Measurements from ENCODE around the gene IL17RE. TPM values are rescaled to one million over a fixed set of nuclear protein-coding genes. Genes with fewer than 3 reads are reported as not detected.
A peak's percentile ranks its signal among the peaks of the same experiment; 100 is the strongest.

IL17RE gene
- total and polyA plus RNA-seq, 2 of the 13 experiments (the other 11 are each of a cell fraction or from before 2014, with no cell fraction given): 14.5 to 24.1 TPM

DNA sequence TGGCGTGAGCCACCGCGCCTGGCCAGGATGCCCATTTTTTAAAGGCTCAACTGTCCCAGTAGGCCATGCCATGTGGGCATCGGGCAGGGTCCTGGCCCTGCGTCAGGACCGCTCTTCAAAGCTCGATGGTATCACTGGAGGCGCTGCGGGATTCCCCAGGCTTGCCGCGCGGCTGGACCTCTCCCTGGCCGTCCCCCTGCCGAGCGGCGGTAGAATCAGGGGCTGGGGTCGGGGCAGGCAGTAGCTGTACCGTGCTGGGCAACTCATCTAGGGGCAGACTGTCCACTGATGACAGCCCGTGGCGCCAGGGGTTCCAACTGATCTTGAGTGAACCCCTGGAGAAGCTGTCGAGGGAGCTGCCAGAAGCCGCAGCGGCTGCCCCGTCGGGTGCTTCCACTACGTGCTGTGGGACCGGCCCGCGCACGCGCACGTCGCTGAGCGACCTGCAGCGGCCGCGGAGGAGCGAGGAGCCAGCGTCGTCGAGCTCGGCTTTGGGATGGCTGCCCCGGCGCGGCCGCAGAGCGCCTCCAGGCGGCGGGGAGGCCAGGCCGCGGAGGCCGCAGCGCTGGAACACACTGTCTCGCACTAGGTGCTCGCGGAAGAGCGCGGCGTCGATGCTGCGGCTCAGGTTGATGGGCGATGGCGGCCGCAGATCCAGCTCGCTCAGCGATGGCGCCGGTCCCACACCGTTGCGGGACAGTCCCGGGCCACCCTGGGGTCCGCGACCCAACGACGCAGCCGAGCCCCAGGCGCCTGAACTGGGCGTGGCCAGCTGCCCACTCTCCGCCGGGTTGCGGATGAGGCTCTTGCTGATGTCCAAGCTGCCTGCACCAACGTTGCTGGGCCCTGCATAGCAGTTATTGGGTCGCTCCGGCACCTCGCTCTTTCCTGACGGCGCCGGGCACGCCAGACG is 43.7 kb downstream of the IL17RE start (continued):
- TF ChIP-seq KMT2A (CRISPR knock-in tag; IDR thresholded peaks at IDR 0.05) (no peak; the same call in 1 of the 2 replicates), SALL2 (CRISPR knock-in tag; IDR thresholded peaks at IDR 0.05) (peak; percentile 88), BCLAF1 (IDR thresholded peaks at IDR 0.05) (no peak), ZNF260 (CRISPR knock-in tag; IDR thresholded peaks at IDR 0.05; ENCODE audit: borderline replicate concordance, low read depth) (no peak), ONECUT2 (CRISPR knock-in tag; IDR thresholded peaks at IDR 0.05) (no peak), MZF1 (CRISPR knock-in tag; IDR thresholded peaks at IDR 0.05; ENCODE audit: borderline replicate concordance) (0 out of 2 replicates have a peak, but pooled peaks have one; percentile 23), U2AF2 (IDR thresholded peaks at IDR 0.05; ENCODE audit: low read depth, low read length) (no peak), ZNF605 (CRISPR knock-in tag; IDR thresholded peaks at IDR 0.05) (no peak), GPN1 (CRISPR knock-in tag; IDR thresholded peaks at IDR 0.05; ENCODE audit: borderline replicate concordance) (no peak), UBTF (CRISPR knock-in tag; IDR thresholded peaks at IDR 0.05) (peak; percentile 83), RCOR2 (CRISPR knock-in tag; IDR thresholded peaks at IDR 0.05) (0 out of 2 replicates have a peak, but pooled peaks have one; percentile 8), DR1 (CRISPR knock-in tag; IDR thresholded peaks at IDR 0.05) (no peak), ZMYM3 (CRISPR knock-in tag; IDR thresholded peaks at IDR 0.05) (no peak), ZNF12 (CRISPR knock-in tag; IDR thresholded peaks at IDR 0.05) (0 out of 2 replicates have a peak, but pooled peaks have one; percentile 43), NFATC3 (CRISPR knock-in tag; IDR thresholded peaks at IDR 0.05) (no peak), ZNF674 (CRISPR knock-in tag; IDR thresholded peaks at IDR 0.05; ENCODE audit: low read depth) (0 out of 2 replicates have a peak, but pooled peaks have one; percentile 40), HDAC6 (IDR thresholded peaks at IDR 0.05; ENCODE audit: low read depth, low read length) (no peak)
- TF ChIP-seq, protein P1, sequence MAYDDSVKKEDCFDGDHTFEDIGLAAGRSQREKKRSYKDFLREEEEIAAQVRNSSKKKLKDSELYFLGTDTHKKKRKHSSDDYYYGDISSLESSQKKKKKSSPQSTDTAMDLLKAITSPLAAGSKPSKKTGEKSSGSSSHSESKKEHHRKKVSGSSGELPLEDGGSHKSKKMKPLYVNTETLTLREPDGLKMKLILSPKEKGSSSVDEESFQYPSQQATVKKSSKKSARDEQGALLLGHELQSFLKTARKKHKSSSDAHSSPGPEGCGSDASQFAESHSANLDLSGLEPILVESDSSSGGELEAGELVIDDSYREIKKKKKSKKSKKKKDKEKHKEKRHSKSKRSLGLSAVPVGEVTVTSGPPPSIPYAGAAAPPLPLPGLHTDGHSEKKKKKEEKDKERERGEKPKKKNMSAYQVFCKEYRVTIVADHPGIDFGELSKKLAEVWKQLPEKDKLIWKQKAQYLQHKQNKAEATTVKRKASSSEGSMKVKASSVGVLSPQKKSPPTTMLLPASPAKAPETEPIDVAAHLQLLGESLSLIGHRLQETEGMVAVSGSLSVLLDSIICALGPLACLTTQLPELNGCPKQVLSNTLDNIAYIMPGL (CRISPR knock-in tag; IDR thresholded peaks at IDR 0.05; ENCODE audit: borderline replicate concordance in 1 of 2, low read depth in 1 of 2): peak; percentile 93 to 97
- TF ChIP-seq, protein P2, sequence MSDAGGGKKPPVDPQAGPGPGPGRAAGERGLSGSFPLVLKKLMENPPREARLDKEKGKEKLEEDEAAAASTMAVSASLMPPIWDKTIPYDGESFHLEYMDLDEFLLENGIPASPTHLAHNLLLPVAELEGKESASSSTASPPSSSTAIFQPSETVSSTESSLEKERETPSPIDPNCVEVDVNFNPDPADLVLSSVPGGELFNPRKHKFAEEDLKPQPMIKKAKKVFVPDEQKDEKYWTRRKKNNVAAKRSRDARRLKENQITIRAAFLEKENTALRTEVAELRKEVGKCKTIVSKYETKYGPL (CRISPR knock-in tag; IDR thresholded peaks at IDR 0.05): no peak

Measured in HepG2 (cell line).